ENCODE results near the gene UQCRC1.
A peak's percentile ranks its signal among the peaks of the same experiment; 100 is the strongest.

The UQCRC1 gene

DNA sequence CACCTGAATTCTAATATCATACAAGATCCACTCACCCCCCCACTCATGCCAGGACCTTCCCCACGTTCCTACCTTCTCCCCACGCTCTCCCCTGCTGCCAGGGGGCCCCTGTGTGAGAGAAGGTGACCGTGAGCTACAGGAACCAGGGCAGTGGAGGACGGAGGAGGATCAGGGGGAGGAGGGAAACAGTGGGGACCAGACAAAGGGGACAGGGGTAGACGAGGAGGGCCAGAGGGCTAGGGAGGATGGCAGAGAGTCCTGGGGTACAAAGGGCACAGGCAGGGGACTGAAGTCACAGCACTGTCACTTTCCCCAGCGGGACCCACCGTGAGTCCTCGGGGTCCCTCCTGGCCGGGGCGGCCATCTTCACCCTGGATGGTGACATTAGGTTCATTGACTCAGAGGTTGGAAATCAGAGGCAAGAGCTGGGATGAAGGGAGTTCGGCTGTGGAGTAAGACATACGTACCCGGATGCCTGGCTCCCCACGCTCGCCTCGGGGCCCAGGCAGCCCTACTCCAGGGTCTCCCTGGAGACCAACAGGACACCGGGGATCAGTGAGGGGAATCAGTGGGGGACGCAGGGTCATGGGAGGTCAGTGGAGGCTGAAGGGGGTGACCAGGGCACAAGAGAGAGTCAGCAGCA lies 39.5 kb downstream of the UQCRC1 start:
- DNase-seq, result no peak

GRCh38 chr3:48569400-48569799 lies 40.0 kb downstream of the UQCRC1 start:
- DNase-seq, result no peak

DNA sequence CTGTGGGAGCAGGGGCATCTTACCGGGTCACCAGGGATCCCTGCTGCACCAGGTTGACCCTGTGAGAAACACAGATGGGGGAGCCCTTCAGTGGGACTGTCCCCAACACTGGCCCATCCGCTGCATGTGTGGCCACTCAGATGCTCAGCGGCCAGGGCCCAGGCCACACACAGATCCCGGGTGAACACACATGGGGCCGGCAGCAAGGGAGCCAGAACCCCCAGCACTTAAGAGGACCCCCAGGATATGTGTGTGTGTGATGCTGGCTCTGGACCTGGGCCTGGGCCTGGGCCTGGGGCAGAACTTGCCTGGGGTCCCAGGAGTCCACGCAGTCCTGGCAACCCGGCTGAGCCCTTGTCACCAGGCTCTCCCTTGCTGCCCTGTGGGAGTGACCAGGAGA lies 41.0 kb downstream of the UQCRC1 start:
- DNase-seq, result no peak

GRCh38 chr3:48567500-48567899 lies 41.9 kb downstream of the UQCRC1 start:
- DNase-seq, result no peak

- DNase-seq, result no peak
Observed at GRCh38 chr3:48567090-48567489, 42.4 kb downstream of the UQCRC1 start.

GRCh38 chr3:48566401-48566760 lies 43.1 kb downstream of the UQCRC1 start:
- no peak for DNase-seq

GRCh38 chr3:48565591-48566400 lies 43.6 kb downstream of the UQCRC1 start:
- no peak for DNase-seq

GRCh38 chr3:48565186-48565585 lies 44.3 kb downstream of the UQCRC1 start:
- no peak for DNase-seq

GRCh38 chr3:48564667-48565066 lies 44.8 kb downstream of the UQCRC1 start:
- no peak for DNase-seq

GRCh38 chr3:48564022-48564421 lies 45.4 kb downstream of the UQCRC1 start:
- DNase-seq, result no peak

DNA sequence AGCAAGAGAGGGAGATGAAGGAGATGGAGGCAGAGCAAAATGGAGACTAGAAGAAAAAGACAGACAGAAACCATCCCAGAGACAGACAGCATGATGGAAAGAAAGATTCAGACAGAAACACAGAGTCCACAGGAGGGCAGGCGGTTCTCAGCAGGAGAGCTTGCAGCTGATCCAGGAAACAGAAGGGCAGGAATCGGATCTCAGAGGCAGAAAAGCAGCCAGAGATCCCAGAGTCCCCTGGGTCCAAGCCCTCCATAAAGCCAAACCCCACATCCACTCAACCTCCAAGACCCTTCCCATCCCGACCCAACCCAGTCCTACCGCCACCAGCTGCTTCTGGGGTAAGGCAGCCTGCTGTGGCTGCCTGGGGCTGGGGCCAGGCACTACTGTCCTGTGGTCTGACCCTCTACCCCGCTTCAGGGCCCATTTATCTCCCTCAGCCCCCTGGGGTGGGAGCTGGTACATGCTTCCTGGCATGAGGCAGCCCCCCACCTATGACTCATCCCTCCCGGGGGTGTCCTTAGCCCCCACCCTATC lies 46.0 kb downstream of the UQCRC1 start, which contains the start of gene UCN2:
UCN2 (minus strand) TSS at position 400 of the 537 bp plus-strand sequence. CDS start 657 bp downstream, outside the sequence.
- peak; percentile 3 for DNase-seq

- no peak for DNase-seq
Observed at GRCh38 chr3:48562367-48563095, 46.9 kb downstream of the UQCRC1 start.

DNA sequence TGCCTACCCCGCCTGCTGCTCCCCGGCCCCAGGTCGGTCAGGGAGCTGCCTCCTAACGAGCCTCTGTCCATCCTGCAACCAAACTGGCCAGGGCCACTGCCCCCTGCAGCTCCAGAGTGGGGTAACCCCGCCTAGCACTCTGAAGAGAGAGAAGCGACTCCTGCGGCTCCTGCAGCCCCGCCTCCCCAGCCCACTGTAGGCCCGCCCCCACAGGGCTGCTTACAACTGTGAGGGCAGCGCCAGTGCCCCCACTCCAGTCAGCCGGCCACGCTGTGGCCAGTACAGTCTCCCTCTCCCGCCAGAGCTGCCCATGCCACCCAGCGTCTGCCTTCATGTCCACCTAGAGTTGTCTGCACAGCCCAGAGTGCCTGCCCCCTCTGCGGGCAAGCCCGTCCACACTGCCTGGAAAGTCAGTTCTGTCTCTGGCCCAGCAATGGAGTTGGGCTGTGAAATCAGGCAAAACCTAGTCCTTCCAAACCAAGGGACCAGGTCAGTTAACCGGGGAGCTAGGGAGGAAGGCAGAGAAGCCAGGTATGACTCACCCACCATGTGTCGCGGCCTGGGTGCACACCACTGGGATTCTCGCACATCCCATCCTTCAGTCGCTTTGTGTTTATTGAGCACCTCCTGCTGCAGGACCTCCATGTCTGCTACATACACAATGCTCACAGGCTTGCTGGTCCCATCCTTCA lies 48.3 kb downstream of the UQCRC1 start:
- peak; percentile 11 for DNase-seq

DNA sequence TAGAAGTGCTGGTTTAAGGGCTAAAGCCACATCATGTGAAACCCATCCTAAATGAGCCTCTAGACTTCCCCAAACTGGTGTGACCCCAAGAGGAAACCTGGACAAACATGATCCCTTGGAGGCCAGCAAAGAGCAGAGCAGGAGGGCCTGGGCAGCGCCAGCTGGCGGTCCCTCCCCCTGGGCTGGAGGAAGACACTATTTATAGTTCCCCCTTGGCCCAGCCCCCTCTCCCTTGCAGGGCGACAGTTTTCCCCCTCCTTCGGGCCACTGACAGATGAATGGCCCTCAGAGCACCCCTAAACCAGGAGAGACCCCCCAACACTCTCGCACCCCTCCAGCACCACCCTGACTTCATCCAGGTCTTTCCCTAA lies 48.8 kb downstream of the UQCRC1 start:
- no peak for DNase-seq

- DNase-seq, result no peak
Observed at GRCh38 chr3:48558493-48559134, 50.8 kb downstream of the UQCRC1 start.

- DNase-seq, result peak; percentile 97
Observed at GRCh38 chr3:48556796-48557626, 52.4 kb downstream of the UQCRC1 start, which contains the start of gene PFKFB4. Gene PFKFB4, minus strand, starts transcription at chr3:48556803. Its CDS starts 26 bp downstream, at chr3:48556777.

DNA sequence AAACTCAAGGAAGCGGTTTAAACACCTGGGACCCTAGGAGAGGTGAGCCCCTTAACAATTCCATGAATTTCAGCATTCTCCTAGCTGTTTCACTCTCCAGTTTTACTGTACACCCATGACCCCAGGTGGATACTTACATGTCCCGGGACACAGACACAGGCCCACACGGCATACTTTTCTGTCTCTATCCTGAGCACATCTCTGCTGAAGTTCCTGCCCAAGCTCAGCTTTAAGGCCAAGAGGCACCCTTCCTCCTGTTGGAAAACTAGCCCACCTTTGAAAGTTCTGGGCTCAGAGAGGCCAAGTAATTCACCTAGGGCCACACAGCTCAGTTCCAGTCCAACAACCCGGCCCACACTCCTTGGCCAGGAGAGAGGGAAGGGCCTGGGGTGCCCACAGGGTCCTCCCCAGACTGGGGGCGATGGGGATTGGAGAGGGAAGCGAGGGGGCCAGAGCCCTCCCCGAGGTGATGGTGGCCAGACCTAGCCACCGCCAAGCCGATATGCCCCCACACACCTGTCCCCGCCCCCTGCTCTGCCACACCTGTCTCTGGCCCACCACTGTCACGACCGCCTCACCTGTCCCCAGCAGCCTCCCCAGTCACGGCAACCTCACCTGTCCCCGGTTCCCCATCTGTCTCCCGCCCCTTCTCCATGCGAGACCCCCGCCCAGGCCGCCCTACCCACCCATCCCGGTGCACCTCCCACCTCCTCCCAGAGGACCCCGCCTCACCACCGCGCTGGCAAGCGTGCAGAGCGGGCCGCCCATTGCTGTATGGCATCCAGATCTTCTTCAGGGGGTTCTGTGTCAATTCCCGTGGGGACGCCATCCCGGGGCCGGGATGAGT lies 53.3 kb downstream of the UQCRC1 start:
- no peak for DNase-seq

DNA sequence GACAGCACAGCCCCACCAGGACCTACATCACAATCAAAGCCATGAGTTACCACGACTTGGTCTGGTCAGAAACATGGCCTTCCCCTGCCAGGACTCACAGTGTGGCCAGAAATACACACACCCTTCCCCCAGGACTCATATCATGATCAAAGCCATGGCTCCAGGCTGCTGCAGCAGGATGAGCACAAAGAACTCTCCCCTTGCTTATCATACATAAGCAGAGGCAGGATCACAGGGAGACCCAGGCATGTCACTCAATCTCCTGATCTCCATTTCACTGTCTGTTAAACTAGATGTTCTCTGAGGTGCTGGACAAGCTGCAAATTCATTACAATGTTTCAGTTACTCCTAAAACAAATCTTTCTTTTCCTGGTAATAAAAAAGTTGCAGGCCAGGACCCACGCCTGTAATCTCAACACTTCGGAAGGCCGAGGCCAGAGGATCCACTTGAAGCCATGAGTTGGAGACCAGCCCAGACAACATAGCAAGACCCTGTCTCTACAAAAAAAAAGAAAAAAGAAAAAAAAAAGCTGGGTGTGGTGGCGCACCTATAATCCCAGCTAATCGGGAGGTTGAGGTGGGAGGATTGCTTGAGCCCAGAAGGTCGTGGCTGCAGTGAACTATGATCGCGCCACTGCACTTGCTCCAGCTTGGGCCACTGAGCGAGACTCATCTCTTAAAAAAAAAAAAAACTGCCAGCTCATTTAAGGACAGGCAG lies 54.1 kb downstream of the UQCRC1 start:
- no peak for DNase-seq
